Testis (tissue), 2 donors: ENCODE data around the gene TTC27.

Source experiments
- POLR2A ChIP-seq: fragments of 450-650 bp; IDR thresholded peaks from one replicate; pipeline ENCODE4 v1.6.1; 2017; ENCODE audit warnings: antibody characterized with exemption, mild to moderate bottlenecking, moderate library complexity
- TF ChIP-seq, protein P1 (sequence below), 3 experiments: fragments of 450-650 bp in 2 of 3; fragments of 200-600 bp in 1 of 3; sonication (generic) in 1 of 3; IDR thresholded peaks; one replicate each; pipeline ENCODE4 v1.5.1; 2016 to 2019; ENCODE audit warnings: antibody characterized with exemption in 3 of 3, mild to moderate bottlenecking in 2 of 3, moderate library complexity in 1 of 3

GRCh38 chr2:32863326-32863725, 235.5 kb downstream of the TTC27 start:
- TF ChIP-seq, protein P1, sequence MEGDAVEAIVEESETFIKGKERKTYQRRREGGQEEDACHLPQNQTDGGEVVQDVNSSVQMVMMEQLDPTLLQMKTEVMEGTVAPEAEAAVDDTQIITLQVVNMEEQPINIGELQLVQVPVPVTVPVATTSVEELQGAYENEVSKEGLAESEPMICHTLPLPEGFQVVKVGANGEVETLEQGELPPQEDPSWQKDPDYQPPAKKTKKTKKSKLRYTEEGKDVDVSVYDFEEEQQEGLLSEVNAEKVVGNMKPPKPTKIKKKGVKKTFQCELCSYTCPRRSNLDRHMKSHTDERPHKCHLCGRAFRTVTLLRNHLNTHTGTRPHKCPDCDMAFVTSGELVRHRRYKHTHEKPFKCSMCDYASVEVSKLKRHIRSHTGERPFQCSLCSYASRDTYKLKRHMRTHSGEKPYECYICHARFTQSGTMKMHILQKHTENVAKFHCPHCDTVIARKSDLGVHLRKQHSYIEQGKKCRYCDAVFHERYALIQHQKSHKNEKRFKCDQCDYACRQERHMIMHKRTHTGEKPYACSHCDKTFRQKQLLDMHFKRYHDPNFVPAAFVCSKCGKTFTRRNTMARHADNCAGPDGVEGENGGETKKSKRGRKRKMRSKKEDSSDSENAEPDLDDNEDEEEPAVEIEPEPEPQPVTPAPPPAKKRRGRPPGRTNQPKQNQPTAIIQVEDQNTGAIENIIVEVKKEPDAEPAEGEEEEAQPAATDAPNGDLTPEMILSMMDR (IDR thresholded peaks at IDR 0.05) = no peak
- no peak for TF ChIP-seq POLR2A
